DMS53 (cell line): ENCODE results near the gene SMIM35.
"Not testable (repeated sequence)": the region's sequence is repeated elsewhere in the genome, so short reads cannot be mapped to it uniquely, and the experiment has no call there.

ENCODE experiments used
- DNase-seq: peaks from one replicate; lab custom pipeline; 2025; lab: John Stamatoyannopoulos, UW

SMIM35 gene

GRCh38 chr11:118027694-118028093, 59.1 kb downstream of the SMIM35 start:
- DNase-seq, result no peak

GRCh38 chr11:118021146-118021545, 65.6 kb downstream of the SMIM35 start:
- no peak for DNase-seq

- no peak for DNase-seq
Measured at GRCh38 chr11:118018401-118018800, 68.4 kb downstream of the SMIM35 start.

GRCh38 chr11:118017631-118018315, 69.0 kb downstream of the SMIM35 start:
- no peak for DNase-seq

- DNase-seq, result no peak
Measured at GRCh38 chr11:118017111-118017510, 69.7 kb downstream of the SMIM35 start.

- no peak for DNase-seq
Measured at GRCh38 chr11:118016104-118016503, 70.7 kb downstream of the SMIM35 start.

GRCh38 chr11:118015385-118015841, 71.3 kb downstream of the SMIM35 start:
- no peak for DNase-seq

- DNase-seq, result no peak
Measured at GRCh38 chr11:118014022-118014421, 72.7 kb downstream of the SMIM35 start.

- DNase-seq, result peak; percentile 81
Measured at GRCh38 chr11:118012083-118012669, 74.6 kb downstream of the SMIM35 start.

- no peak for DNase-seq
Measured at GRCh38 chr11:118010738-118011461, 75.9 kb downstream of the SMIM35 start.

- no peak for DNase-seq
Measured at GRCh38 chr11:118009864-118010737, 76.7 kb downstream of the SMIM35 start.

GRCh38 chr11:118008271-118008911, 78.4 kb downstream of the SMIM35 start:
- DNase-seq, result no peak

- DNase-seq, result not testable (repeated sequence)
Measured at GRCh38 chr11:118007563-118008270, 79.0 kb downstream of the SMIM35 start.

GRCh38 chr11:118007040-118007439, 79.7 kb downstream of the SMIM35 start:
- DNase-seq, result no peak

- no peak for DNase-seq
Measured at GRCh38 chr11:118006153-118006534, 80.6 kb downstream of the SMIM35 start.

- DNase-seq, result no peak
Measured at GRCh38 chr11:118005224-118006152, 81.3 kb downstream of the SMIM35 start.

GRCh38 chr11:118004543-118005223, 82.1 kb downstream of the SMIM35 start:
- DNase-seq, result no peak

- no peak for DNase-seq
Measured at GRCh38 chr11:118003456-118003855, 83.3 kb downstream of the SMIM35 start.
